Keratinocyte (primary cell): ENCODE results near the gene ZC3HAV1L. TPM values are rescaled to one million over a fixed set of nuclear protein-coding genes. Genes with fewer than 3 reads are reported as not detected.

Experiments
- DNase-seq: peaks from one replicate; pipeline ENCODE4 v3.0.0-alpha.2; 2011; ENCODE audit warnings: low read depth, missing footprints, low spot score
- FAIRE-seq: peaks from 2 replicates; lab custom pipeline; 2011; peaks lifted over from hg19 to GRCh38; lab: Jason Lieb, UNC
- H2AFZ ChIP-seq: 2 replicates; pipeline ENCODE4 v1.6.0; 2012; ENCODE audit warnings: low read length, control low read depth, inconsistent platforms; ENCODE audit not compliant: control insufficient read depth
- H3K27ac ChIP-seq: 2 replicates; pipeline ENCODE4 v1.5.1; 2011; ENCODE audit warnings: low read length; ENCODE audit not compliant: control insufficient read depth, insufficient read depth
- H3K27me3 ChIP-seq: 3 replicates; pipeline ENCODE4 v1.6.0; 2011; ENCODE audit warnings: low read length; ENCODE audit not compliant: control insufficient read depth, insufficient read depth; ENCODE audit errors: extremely low read depth
- H3K36me3 ChIP-seq, 2 experiments: 2 replicates in 1 of 2; 3 replicates in 1 of 2; pipeline ENCODE4 v1.5.1; 2011; ENCODE audit warnings: low read length in 2 of 2, mild to moderate bottlenecking in 1 of 2; ENCODE audit not compliant: control insufficient read depth in 2 of 2, insufficient read depth in 2 of 2; ENCODE audit errors: extremely low read depth in 1 of 2
- H3K4me1 ChIP-seq: 3 replicates; pipeline ENCODE4 v1.5.1; 2011; ENCODE audit warnings: low read length; ENCODE audit not compliant: control insufficient read depth, insufficient read depth; ENCODE audit errors: extremely low read depth
- H3K4me2 ChIP-seq: 3 replicates; pipeline ENCODE4 v1.6.0; 2011; ENCODE audit warnings: low read depth, low read length; ENCODE audit not compliant: control insufficient read depth, insufficient read depth; ENCODE audit errors: extremely low read depth
- H3K4me3 ChIP-seq, 3 experiments: fragments of 200-600 bp in 1 of 3; sonication (generic) in 1 of 3; 2 replicates in 2 of 3; 3 replicates in 1 of 3; pipeline ENCODE4 v1.5.1; 2011 to 2016; ENCODE audit warnings: low read length in 3 of 3, mild to moderate bottlenecking in 3 of 3, control low read depth in 2 of 3, inconsistent platforms in 1 of 3, low read depth in 1 of 3, mixed read lengths in 1 of 3, mixed run types in 1 of 3, moderate library complexity in 1 of 3; ENCODE audit not compliant: control insufficient read depth in 2 of 3, insufficient read depth in 2 of 3; ENCODE audit errors: extremely low read depth in 1 of 3
- H3K79me2 ChIP-seq: 2 replicates; pipeline ENCODE4 v1.6.0; 2012; ENCODE audit warnings: low read length; ENCODE audit not compliant: control insufficient read depth, insufficient read depth
- H3K9ac ChIP-seq: 3 replicates; pipeline ENCODE4 v1.6.0; 2011; ENCODE audit warnings: low read length; ENCODE audit not compliant: control insufficient read depth, insufficient read depth; ENCODE audit errors: extremely low read depth
- H3K9me1 ChIP-seq: 3 replicates; pipeline ENCODE4 v1.6.0; 2011; ENCODE audit warnings: low read length; ENCODE audit not compliant: control insufficient read depth, insufficient read depth; ENCODE audit errors: extremely low read depth
- H3K9me3 ChIP-seq: 2 replicates; pipeline ENCODE4 v1.5.1; 2012; ENCODE audit warnings: low read depth, low read length; ENCODE audit not compliant: control insufficient read depth
- H4K20me1 ChIP-seq: 3 replicates; pipeline ENCODE4 v1.6.0; 2011; ENCODE audit warnings: low read length; ENCODE audit not compliant: control insufficient read depth, insufficient read depth; ENCODE audit errors: extremely low read depth
- EZH2 ChIP-seq: IDR thresholded peaks from one replicate; pipeline ENCODE4 v1.6.1; 2012; ENCODE audit warnings: inconsistent platforms, mild to moderate bottlenecking, low read length, moderate library complexity
- dilution Hi-C: fragments of 300-500 bp; cut with MboI; formaldehyde crosslinking; loops from one replicate; pipeline ENCODE4 v1.7.0; 2020; ENCODE audit warnings: low sequenced_read_pairs; ENCODE audit not compliant: extremely low pct_ligation_motif_present
- polyA plus RNA-seq, 5 experiments: library from polyadenylated mRNA; depleted of rRNA in 3 of 5; stranded (reverse) in 3 of 5; stranded (forward) in 1 of 5; unstranded in 1 of 5; fragments of >200 nt; gene quantifications; 1 replicate in 1 of 5; 2 replicates in 3 of 5; 3 replicates in 1 of 5; pipeline versions ENCODE4 v1.2.1 to v1.2.3, GENCODE V29; 2011 to 2012; ENCODE audit warnings: missing spikeins in 2 of 5, low read depth in 1 of 5, low replicate concordance in 1 of 5
- TF ChIP-seq, protein P1 (sequence below), 3 experiments: IDR thresholded peaks in 1 of 3; conservative IDR thresholded peaks in 1 of 3; optimal IDR thresholded peaks in 1 of 3; 2 replicates in 2 of 3; 3 replicates in 1 of 3; pipeline versions ENCODE3 to v1.5.1; 2011; ENCODE audit warnings: low read length in 3 of 3, mild to moderate bottlenecking in 3 of 3, moderate library complexity in 2 of 3, control low read depth in 1 of 3, inconsistent platforms in 1 of 3; ENCODE audit not compliant: insufficient read depth in 2 of 3; ENCODE audit errors: extremely low read depth in 1 of 3

ZC3HAV1L gene
- polyA plus RNA-seq, 1 donor (not counting 4 experiments of a cell fraction or from before 2014, with no cell fraction given): 7.9 TPM

DNA sequence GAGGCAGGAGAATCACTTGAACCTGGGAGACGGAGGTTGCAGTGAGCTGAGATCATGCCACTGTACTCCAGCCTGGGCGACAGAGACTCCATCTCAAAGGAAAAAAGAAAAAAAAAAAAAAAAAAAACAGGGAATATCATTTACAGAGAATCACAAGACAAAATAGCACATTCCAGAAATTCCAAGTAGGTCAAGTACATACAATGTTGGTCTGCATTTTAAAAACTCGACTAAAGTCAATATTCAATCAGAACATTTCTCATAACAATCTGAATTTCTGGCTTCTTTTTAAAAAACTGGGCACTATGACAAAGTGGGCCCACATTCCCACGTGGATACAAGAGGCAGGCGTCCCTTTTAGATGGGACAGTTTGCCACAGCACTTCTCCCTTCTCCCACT is 12.8 kb downstream of the ZC3HAV1L start:
- Histone ChIP-seq H3K27me3 (no peaks in the 10 kb centered on the region), H3K27ac (no peak overlapping the region), H3K9me1 (no peaks in the 10 kb centered on the region), H3K4me2 (no peak overlapping the region), H4K20me1 (no peaks in the 10 kb centered on the region), H3K4me1 (no peaks in the 10 kb centered on the region), H3K9ac (no peak overlapping the region), H2AFZ (no peak overlapping the region), H3K4me3 (no peak overlapping the region), H3K9me3 (no peaks in the 10 kb centered on the region), H3K79me2 (no peaks in the 10 kb centered on the region), H3K36me3 (peaks cover 15 to 21% of the 10 kb centered on the region in 2 experiments)
- dilution Hi-C loops: no loop called here
- no peak for DNase-seq
- no peak for TF ChIP-seq EZH2
- TF ChIP-seq, protein P1, sequence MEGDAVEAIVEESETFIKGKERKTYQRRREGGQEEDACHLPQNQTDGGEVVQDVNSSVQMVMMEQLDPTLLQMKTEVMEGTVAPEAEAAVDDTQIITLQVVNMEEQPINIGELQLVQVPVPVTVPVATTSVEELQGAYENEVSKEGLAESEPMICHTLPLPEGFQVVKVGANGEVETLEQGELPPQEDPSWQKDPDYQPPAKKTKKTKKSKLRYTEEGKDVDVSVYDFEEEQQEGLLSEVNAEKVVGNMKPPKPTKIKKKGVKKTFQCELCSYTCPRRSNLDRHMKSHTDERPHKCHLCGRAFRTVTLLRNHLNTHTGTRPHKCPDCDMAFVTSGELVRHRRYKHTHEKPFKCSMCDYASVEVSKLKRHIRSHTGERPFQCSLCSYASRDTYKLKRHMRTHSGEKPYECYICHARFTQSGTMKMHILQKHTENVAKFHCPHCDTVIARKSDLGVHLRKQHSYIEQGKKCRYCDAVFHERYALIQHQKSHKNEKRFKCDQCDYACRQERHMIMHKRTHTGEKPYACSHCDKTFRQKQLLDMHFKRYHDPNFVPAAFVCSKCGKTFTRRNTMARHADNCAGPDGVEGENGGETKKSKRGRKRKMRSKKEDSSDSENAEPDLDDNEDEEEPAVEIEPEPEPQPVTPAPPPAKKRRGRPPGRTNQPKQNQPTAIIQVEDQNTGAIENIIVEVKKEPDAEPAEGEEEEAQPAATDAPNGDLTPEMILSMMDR (optimal IDR thresholded peaks at IDR 0.05 in 1 of 3, IDR thresholded peaks at IDR 0.05 in 1 of 3, conservative IDR thresholded peaks at IDR 0.05 in 1 of 3; ENCODE audit: extremely low read depth in 1 of 3, insufficient read depth in 2 of 3, low read length in 3 of 3): no peak
- FAIRE-seq: no peak

DNA sequence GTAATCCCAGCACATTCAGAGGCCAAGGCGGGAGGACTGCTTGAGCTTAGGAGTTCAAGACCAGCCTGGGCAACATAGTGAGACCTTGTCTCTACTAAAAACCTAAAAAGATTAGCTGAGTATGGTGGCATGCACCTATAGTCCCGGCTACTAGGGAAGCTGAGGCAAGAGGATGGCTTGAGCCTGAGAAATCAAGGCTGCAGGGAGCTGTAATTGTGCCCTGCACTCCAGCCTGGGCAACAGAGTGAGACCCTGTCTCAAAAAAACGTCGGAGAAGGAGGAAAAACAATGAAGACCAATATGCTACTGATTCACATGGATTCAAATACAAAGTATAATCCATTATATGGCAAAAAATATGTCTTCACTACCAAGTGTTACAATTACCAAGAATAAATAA is 13.6 kb downstream of the ZC3HAV1L start:
- H3K79me2 ChIP-seq: no peaks in the 10 kb centered on the region
- no peak overlapping the region for H2AFZ ChIP-seq
- H3K4me1 ChIP-seq: no peaks in the 10 kb centered on the region
- no peaks in the 10 kb centered on the region for H4K20me1 ChIP-seq
- no peak for TF ChIP-seq EZH2
- TF ChIP-seq, protein P1 (optimal IDR thresholded peaks at IDR 0.05 in 1 of 3, IDR thresholded peaks at IDR 0.05 in 1 of 3, conservative IDR thresholded peaks at IDR 0.05 in 1 of 3; ENCODE audit: extremely low read depth in 1 of 3, insufficient read depth in 2 of 3, low read length in 3 of 3): no peak
- no peak overlapping the region for H3K27ac ChIP-seq
- FAIRE-seq: no peak
- no peak for DNase-seq
- H3K9me3 ChIP-seq: no peaks in the 10 kb centered on the region
- no peak overlapping the region for H3K9ac ChIP-seq
- dilution Hi-C loops: no loop called here
- no peaks in the 10 kb centered on the region for H3K27me3 ChIP-seq
- H3K4me2 ChIP-seq: no peak overlapping the region
- H3K9me1 ChIP-seq: no peaks in the 10 kb centered on the region
- H3K4me3 ChIP-seq: no peak overlapping the region
- H3K36me3 ChIP-seq: peaks cover 13 to 20% of the 10 kb centered on the region in 2 experiments
